Stimulated activated naive B cell treated with anti-CD40 and anti-IgM and Interleukin-4, amounts not matched to agents 10 μg/mL and 1 μg/mL and 100 μg/mL, for 72 hours (primary cell): ENCODE results near the gene PPCDC.

Experiments used
- ATAC-seq, 2 donors: fragments of 150-1000 bp; cut with Tn5 transposase; replicated peaks; 2 replicates each; pipeline ENCODE4 v1.10.0; 2021; ENCODE audit warnings: moderate library complexity in 1 of 2
- DNase-seq: peaks from one replicate; pipeline ENCODE4 v3.0.0; 2021
- H3K27ac Mint-ChIP-seq: one replicate; pipeline ENCODE4 v1.8.0; 2022; ENCODE audit warnings: mild to moderate bottlenecking, mixed read lengths
- H3K27me3 Mint-ChIP-seq, 2 donors: one replicate each; pipeline ENCODE4 v1.8.0; 2022; ENCODE audit warnings: mixed read lengths in 2 of 2
- H3K36me3 Mint-ChIP-seq, 2 donors: one replicate each; pipeline ENCODE4 v1.8.0; 2022; ENCODE audit warnings: mixed read lengths in 2 of 2, mild to moderate bottlenecking in 1 of 2
- H3K4me1 Mint-ChIP-seq, 2 donors: one replicate each; pipeline ENCODE4 v1.8.0; 2022; ENCODE audit warnings: mixed read lengths in 2 of 2, mild to moderate bottlenecking in 1 of 2
- H3K4me3 Mint-ChIP-seq, 2 donors: one replicate each; pipeline ENCODE4 v1.8.0; 2022; ENCODE audit warnings: mild to moderate bottlenecking in 2 of 2, mixed read lengths in 2 of 2, moderate library complexity in 1 of 2
- H3K9me3 Mint-ChIP-seq, 2 donors: one replicate each; pipeline ENCODE4 v1.8.0; 2022; ENCODE audit warnings: mixed read lengths in 2 of 2, mild to moderate bottlenecking in 1 of 2

Gene PPCDC

GRCh38 chr15:75043509-75044257 is 20.3 kb downstream of the PPCDC start:
- no peaks in the 10 kb centered on the region for H3K9me3 Mint-ChIP-seq
- H3K36me3 Mint-ChIP-seq = peaks cover 21 to 38% of the 10 kb centered on the region in 2 donors
- H3K4me3 Mint-ChIP-seq = peak overlapping the region; percentile 60 to 70
- peak overlapping the region; percentile 92 for H3K27ac Mint-ChIP-seq
- ATAC-seq (peak; percentile 18 to 19), DNase-seq (peak; percentile 72)
- H3K27me3 Mint-ChIP-seq = peaks cover 0 to 3% of the 10 kb centered on the region in 2 donors
- peaks cover 69 to 88% of the 10 kb centered on the region in 2 donors for H3K4me1 Mint-ChIP-seq

GRCh38 chr15:75044258-75044878 is 21.0 kb downstream of the PPCDC start:
- Mint-ChIP-seq H3K36me3 (peaks cover 25 to 45% of the 10 kb centered on the region in 2 donors), H3K4me3 (peak overlapping the region; percentile 50 to 60)

GRCh38 chr15:75045332-75046015 is 22.1 kb downstream of the PPCDC start:
- DNase-seq = no peak
- no peaks in the 10 kb centered on the region for H3K9me3 Mint-ChIP-seq
- ATAC-seq = no peak
- H3K4me1 Mint-ChIP-seq = peaks cover 62 to 80% of the 10 kb centered on the region in 2 donors
- peaks cover 0 to 6% of the 10 kb centered on the region in 2 donors for H3K27me3 Mint-ChIP-seq
- H3K36me3 Mint-ChIP-seq = peaks cover 25 to 42% of the 10 kb centered on the region in 2 donors
- no peak overlapping the region for H3K27ac Mint-ChIP-seq
- no peak overlapping the region for H3K4me3 Mint-ChIP-seq

More at GRCh38 chr15:75044258-75044878, 21.0 kb downstream of the PPCDC start:
- H3K9me3 Mint-ChIP-seq = no peaks in the 10 kb centered on the region
- peak overlapping the region; percentile 44 for H3K27ac Mint-ChIP-seq
- no peak for DNase-seq
- no peak for ATAC-seq
- peaks cover 0 to 6% of the 10 kb centered on the region in 2 donors for H3K27me3 Mint-ChIP-seq
- peaks cover 67 to 87% of the 10 kb centered on the region in 2 donors for H3K4me1 Mint-ChIP-seq

GRCh38 chr15:75048394-75048793 is 25.0 kb downstream of the PPCDC start:
- DNase-seq = no peak
- peaks cover 50 to 59% of the 10 kb centered on the region in 2 donors for H3K4me1 Mint-ChIP-seq
- peaks cover 0 to 6% of the 10 kb centered on the region in 2 donors for H3K27me3 Mint-ChIP-seq
- no peaks in the 10 kb centered on the region for H3K9me3 Mint-ChIP-seq
- peaks cover 27 to 37% of the 10 kb centered on the region in 2 donors for H3K36me3 Mint-ChIP-seq
- no peak overlapping the region for H3K4me3 Mint-ChIP-seq
- H3K27ac Mint-ChIP-seq = no peak overlapping the region
- ATAC-seq = no peak

GRCh38 chr15:75049392-75049791 is 26.0 kb downstream of the PPCDC start:
- H3K27me3 Mint-ChIP-seq = peaks cover 0 to 6% of the 10 kb centered on the region in 2 donors
- H3K36me3 Mint-ChIP-seq = peaks cover 26 to 35% of the 10 kb centered on the region in 2 donors

GRCh38 chr15:75050283-75050682 is 26.9 kb downstream of the PPCDC start:
- H3K4me1 Mint-ChIP-seq = peaks cover 32 to 42% of the 10 kb centered on the region in 2 donors
- no peak for DNase-seq
- H3K27ac Mint-ChIP-seq = no peak overlapping the region
- no peaks in the 10 kb centered on the region for H3K9me3 Mint-ChIP-seq
- no peak for ATAC-seq
- H3K27me3 Mint-ChIP-seq = peaks cover 0 to 6% of the 10 kb centered on the region in 2 donors
- H3K4me3 Mint-ChIP-seq = no peak overlapping the region
- H3K36me3 Mint-ChIP-seq = peaks cover 21 to 26% of the 10 kb centered on the region in 2 donors

More at GRCh38 chr15:75049392-75049791, 26.0 kb downstream of the PPCDC start:
- H3K4me3 Mint-ChIP-seq = no peak overlapping the region
- ATAC-seq (no peak), DNase-seq (no peak)
- H3K27ac Mint-ChIP-seq = no peak overlapping the region
- H3K4me1 Mint-ChIP-seq = peaks cover 40 to 49% of the 10 kb centered on the region in 2 donors
- H3K9me3 Mint-ChIP-seq = no peaks in the 10 kb centered on the region

- Mint-ChIP-seq H3K27ac (no peak overlapping the region), H3K27me3 (peaks cover 0 to 6% of the 10 kb centered on the region in 2 donors), H3K4me1 (peaks cover 25 to 42% of the 10 kb centered on the region in 2 donors), H3K4me3 (no peak overlapping the region), H3K36me3 (peaks cover 21 to 27% of the 10 kb centered on the region in 2 donors), H3K9me3 (no peaks in the 10 kb centered on the region)
- DNase-seq (no peak), ATAC-seq (no peak)
Measured at GRCh38 chr15:75051191-75051608, 27.8 kb downstream of the PPCDC start.

GRCh38 chr15:75051711-75052110 is 28.3 kb downstream of the PPCDC start:
- Mint-ChIP-seq H3K27ac (no peak overlapping the region), H3K4me1 (peaks cover 20 to 37% of the 10 kb centered on the region in 2 donors), H3K27me3 (peaks cover 0 to 6% of the 10 kb centered on the region in 2 donors), H3K9me3 (no peaks in the 10 kb centered on the region), H3K36me3 (peaks cover 21 to 23% of the 10 kb centered on the region in 2 donors), H3K4me3 (no peak overlapping the region)
- no peak for ATAC-seq
- no peak for DNase-seq

GRCh38 chr15:75052972-75053747 is 29.8 kb downstream of the PPCDC start:
- Mint-ChIP-seq H3K27ac (no peak overlapping the region), H3K4me1 (peaks cover 8 to 25% of the 10 kb centered on the region in 2 donors), H3K36me3 (peaks cover 18 to 22% of the 10 kb centered on the region in 2 donors), H3K4me3 (no peak overlapping the region), H3K27me3 (peaks cover 0 to 6% of the 10 kb centered on the region in 2 donors), H3K9me3 (no peaks in the 10 kb centered on the region)
- DNase-seq = no peak
- no peak for ATAC-seq

GRCh38 chr15:75053748-75054125 is 30.3 kb downstream of the PPCDC start:
- ATAC-seq = no peak
- DNase-seq = no peak
- H3K4me1 Mint-ChIP-seq = peaks cover 2 to 22% of the 10 kb centered on the region in 2 donors
- H3K4me3 Mint-ChIP-seq = no peak overlapping the region
- H3K9me3 Mint-ChIP-seq = no peaks in the 10 kb centered on the region
- H3K36me3 Mint-ChIP-seq = peaks cover 12 to 16% of the 10 kb centered on the region in 2 donors
- H3K27ac Mint-ChIP-seq = no peak overlapping the region
- H3K27me3 Mint-ChIP-seq = peaks cover 0 to 2% of the 10 kb centered on the region in 2 donors

GRCh38 chr15:75054172-75054897 is 30.9 kb downstream of the PPCDC start:
- Mint-ChIP-seq H3K27me3 (no peaks in the 10 kb centered on the region), H3K4me3 (no peak overlapping the region), H3K4me1 (peaks cover 0 to 16% of the 10 kb centered on the region in 2 donors), H3K9me3 (no peaks in the 10 kb centered on the region), H3K27ac (no peak overlapping the region), H3K36me3 (peaks cover 6 to 10% of the 10 kb centered on the region in 2 donors)
- DNase-seq = no peak
- ATAC-seq = no peak

GRCh38 chr15:75056036-75056435 is 32.6 kb downstream of the PPCDC start:
- no peaks in the 10 kb centered on the region for H3K9me3 Mint-ChIP-seq
- ATAC-seq (no peak), DNase-seq (no peak)
- no peak overlapping the region for H3K4me3 Mint-ChIP-seq
- no peaks in the 10 kb centered on the region for H3K27me3 Mint-ChIP-seq
- H3K27ac Mint-ChIP-seq = peak overlapping the region; percentile 15
- H3K4me1 Mint-ChIP-seq = peaks cover 0 to 17% of the 10 kb centered on the region in 2 donors
- H3K36me3 Mint-ChIP-seq = peaks cover under 1 to 8% of the 10 kb centered on the region in 2 donors
